ENCODE data around the gene FAM13B.

- no peak for TF ChIP-seq FOXM1 (IDR thresholded peaks at IDR 0.05; ENCODE audit: low read depth)
- no peak for TF ChIP-seq CTCF (IDR thresholded peaks at IDR 0.05)
- TF ChIP-seq MXI1 (IDR thresholded peaks at IDR 0.05; ENCODE audit: low read depth, low read length): no peak
- no peak for TF ChIP-seq EZH2phosphoT487 (IDR thresholded peaks at IDR 0.05; ENCODE audit: borderline replicate concordance, low read depth)
- no peak for TF ChIP-seq JUND (IDR thresholded peaks at IDR 0.05)
- TF ChIP-seq RCOR1 (IDR thresholded peaks at IDR 0.05; ENCODE audit: low read length): no peak
- TF ChIP-seq POLR2AphosphoS5 (IDR thresholded peaks at IDR 0.05; ENCODE audit: low read depth, low read length): no peak
- TF ChIP-seq TAF1 (IDR thresholded peaks at IDR 0.05; ENCODE audit: borderline replicate concordance, low read depth, low read length): no peak
- no peak for TF ChIP-seq SIN3A (IDR thresholded peaks at IDR 0.05; ENCODE audit: borderline replicate concordance, low read depth, low read length)
- no peak for TF ChIP-seq GABPA (IDR thresholded peaks at IDR 0.05; ENCODE audit: low read depth)
- TF ChIP-seq ZBTB33 (IDR thresholded peaks at IDR 0.05; ENCODE audit: borderline replicate concordance, low read depth): no peak
Measured at GRCh38 chr5:137938751-137939143, 94.1 kb downstream of the FAM13B start.

All from SK-N-SH (cell line).